T-cell (primary cell): ENCODE data around the gene ATXN7. TPM values are rescaled to one million over a fixed set of nuclear protein-coding genes. Genes with fewer than 3 reads are reported as not detected.

Experiments used
- ATAC-seq, 4 experiments: fragments of 200-7000 bp in 3 of 4; fragments of 150-1000 bp in 1 of 4; cut with Tn5 transposase; replicated peaks in 1 of 4; 1 replicate in 3 of 4; 2 replicates in 1 of 4; pipeline ENCODE4 v1.10.0; 2021; ENCODE audit warnings: moderate library complexity in 3 of 4, mild to moderate bottlenecking in 2 of 4, moderate number of reproducible peaks in 1 of 4
- CTCF ChIA-PET, 2 donors: fragments of 300-600 bp; sonication (Branson Sonifier 250); formaldehyde crosslinking; loops; one replicate each; lab custom pipeline; 2022; ENCODE audit warnings: antibody characterized with exemption in 2 of 2; lab: Charles Lee
- POLR2A ChIA-PET, 2 donors: fragments of 300-600 bp; sonication (Branson Sonifier 250); formaldehyde crosslinking; loops; one replicate each; lab custom pipeline; 2022; ENCODE audit warnings: antibody characterized with exemption in 2 of 2; lab: Charles Lee
- DNase-seq, 35 experiments: peaks; one replicate each; pipeline versions ENCODE4 v3.0.0 to v3.0.0-alpha.2; 2013 to 2023
- H3K27ac ChIP-seq: one replicate; pipeline ENCODE4 v1.5.1; 2013; ENCODE audit warnings: low read length
- H3K27me3 ChIP-seq, 2 experiments: replicated peaks in 1 of 2; 1 replicate in 1 of 2; 2 replicates in 1 of 2; pipeline versions ENCODE4 v1.6.1 to v1.7.0; 2013; ENCODE audit warnings: low read length in 1 of 2, mixed read lengths in 1 of 2; ENCODE audit not compliant: control insufficient read depth in 2 of 2, insufficient read depth in 2 of 2; ENCODE audit errors: extremely low read depth in 1 of 2
- H3K36me3 ChIP-seq, 2 donors: 1 replicate in 1 of 2; 2 replicates in 1 of 2; pipeline versions ENCODE4 v1.6.1 to v1.7.0; 2013; ENCODE audit warnings: low read length in 1 of 2; ENCODE audit not compliant: control insufficient read depth in 2 of 2, insufficient read depth in 1 of 2; ENCODE audit errors: extremely low read depth in 1 of 2
- H3K4me1 ChIP-seq, 2 experiments: 1 replicate in 1 of 2; 2 replicates in 1 of 2; pipeline versions ENCODE4 v1.6.1 to v1.7.0; 2013; ENCODE audit warnings: low read length in 2 of 2, mixed read lengths in 1 of 2; ENCODE audit not compliant: insufficient read depth in 2 of 2, control insufficient read depth in 1 of 2; ENCODE audit errors: extremely low read depth in 1 of 2
- H3K4me3 ChIP-seq, 2 donors: 1 replicate in 1 of 2; 2 replicates in 1 of 2; pipeline versions ENCODE4 v1.5.1 to v1.7.0; 2013; ENCODE audit warnings: mild to moderate bottlenecking in 2 of 2, low read length in 1 of 2, moderate library complexity in 1 of 2; ENCODE audit not compliant: control insufficient read depth in 1 of 2; ENCODE audit errors: extremely low read depth in 1 of 2
- H3K9me3 ChIP-seq: 2 replicates; pipeline ENCODE4 v1.7.0; 2013
- H3K27ac Mint-ChIP-seq, 2 donors: one replicate each; pipeline ENCODE4 v1.8.0; 2020 to 2021; ENCODE audit warnings: mild to moderate bottlenecking in 2 of 2, mixed read lengths in 2 of 2
- H3K27me3 Mint-ChIP-seq, 2 donors: one replicate each; pipeline ENCODE4 v1.8.0; 2021 to 2022; ENCODE audit warnings: mixed read lengths in 2 of 2
- H3K36me3 Mint-ChIP-seq: one replicate; pipeline ENCODE4 v1.8.0; 2021; ENCODE audit warnings: mixed read lengths
- H3K4me1 Mint-ChIP-seq, 3 donors: one replicate each; pipeline ENCODE4 v1.8.0; 2020 to 2022; ENCODE audit warnings: mixed read lengths in 3 of 3, mild to moderate bottlenecking in 1 of 3
- H3K4me3 Mint-ChIP-seq, 3 donors: one replicate each; pipeline ENCODE4 v1.8.0; 2020 to 2022; ENCODE audit warnings: mild to moderate bottlenecking in 3 of 3, mixed read lengths in 3 of 3, moderate library complexity in 3 of 3
- H3K9me3 Mint-ChIP-seq, 3 donors: one replicate each; pipeline ENCODE4 v1.8.0; 2020 to 2022; ENCODE audit warnings: mixed read lengths in 3 of 3
- WGBS: methylation state at CpG from one replicate; pipeline ENCODE4 v1.1.5; 2013; ENCODE audit warnings: missing lambda C conversion rate; ENCODE audit not compliant: insufficient coverage; 5-methylcytosine and 5-hydroxymethylcytosine counted together
- total RNA-seq, 35 experiments: library from RNA in 6 of 35; stranded (reverse) in 6 of 35; fragments of 120-200 nt in 1 of 35; gene quantifications; one replicate each; pipeline versions ENCODE4 v1.2.1 to v1.2.4 and lab custom pipeline; 2013 to 2026

The ATXN7 gene
- total RNA-seq, 5 donors from 2014 or later (not counting 1 experiment from before 2014, with no cell fraction given): 110 to 231 (median 123) TPM

GRCh38 chr3:63849175-63849574 lies 14.5 kb upstream of the ATXN7 start:
- Mint-ChIP-seq H3K36me3 (peaks cover 16% of the 10 kb centered on the region), H3K9me3 (no peaks in the 10 kb centered on the region), H3K27ac (no peak overlapping the region), H3K27me3 (no peaks in the 10 kb centered on the region), H3K4me3 (no peak overlapping the region), H3K4me1 (peaks cover 4 to 18% (median 16%) of the 10 kb centered on the region in 3 donors)
- ChIA-PET CTCF (interaction anchor here in 1 of 2 donors (1.3 kb wide), 1 partner anchor 10 kb away, joined by 4 read pairs; no protein-coding TSS in a partner anchor), POLR2A (no interaction called here)
- ATAC-seq (no peak), DNase-seq (no peak)
- Histone ChIP-seq H3K36me3 (peaks cover 0 to 4% of the 10 kb centered on the region in 2 donors), H3K4me3 (no peak overlapping the region), H3K9me3 (no peaks in the 10 kb centered on the region), H3K27ac (no peak overlapping the region), H3K4me1 (no peaks in the 10 kb centered on the region), H3K27me3 (no peaks in the 10 kb centered on the region)
- WGBS: 100% methylated on average over 1 of the region's 4 CpGs

GRCh38 chr3:63851287-63851686 lies 12.4 kb upstream of the ATXN7 start:
- ATAC-seq: no peak
- H3K27me3 Mint-ChIP-seq: no peaks in the 10 kb centered on the region
- POLR2A ChIA-PET: no interaction called here
- no peak overlapping the region for H3K4me3 Mint-ChIP-seq
- Histone ChIP-seq H3K4me1 (no peaks in the 10 kb centered on the region), H3K27me3 (no peaks in the 10 kb centered on the region), H3K9me3 (no peaks in the 10 kb centered on the region), H3K4me3 (no peak overlapping the region), H3K27ac (no peak overlapping the region), H3K36me3 (peaks cover 0 to 4% of the 10 kb centered on the region in 2 donors)
- no CpG with 5 or more reads among the region's 3 CpGs for WGBS
- DNase-seq: no peak
- H3K27ac Mint-ChIP-seq: no peak overlapping the region
- peaks cover 14 to 24% (median 18%) of the 10 kb centered on the region in 3 donors for H3K4me1 Mint-ChIP-seq
- no peaks in the 10 kb centered on the region for H3K9me3 Mint-ChIP-seq
- peaks cover 14% of the 10 kb centered on the region for H3K36me3 Mint-ChIP-seq
- CTCF ChIA-PET: no interaction called here

GRCh38 chr3:63853106-63853505 lies 10.6 kb upstream of the ATXN7 start:
- no peak overlapping the region for H3K27ac Mint-ChIP-seq
- no peaks in the 10 kb centered on the region for H3K9me3 ChIP-seq
- WGBS: no CpG with 5 or more reads among the region's 4 CpGs
- H3K27me3 Mint-ChIP-seq: no peaks in the 10 kb centered on the region
- ChIA-PET POLR2A (interaction anchor here in 1 of 2 donors (0.6 kb wide), 1 partner anchor 16 kb away, joined by 3 read pairs; no protein-coding TSS in a partner anchor), CTCF (no interaction called here)
- H3K4me1 ChIP-seq: no peaks in the 10 kb centered on the region
- no peak overlapping the region for H3K4me3 ChIP-seq
- no peaks in the 10 kb centered on the region for H3K27me3 ChIP-seq
- H3K27ac ChIP-seq: no peak overlapping the region
- no peak for DNase-seq
- no peak overlapping the region for H3K4me3 Mint-ChIP-seq
- ATAC-seq: no peak
- H3K4me1 Mint-ChIP-seq: peaks cover 24 to 35% (median 33%) of the 10 kb centered on the region in 3 donors
- peaks cover 0 to 4% of the 10 kb centered on the region in 2 donors for H3K36me3 ChIP-seq
- H3K9me3 Mint-ChIP-seq: no peaks in the 10 kb centered on the region
- peaks cover 16% of the 10 kb centered on the region for H3K36me3 Mint-ChIP-seq

- no peak overlapping the region for H3K4me3 Mint-ChIP-seq
- Histone ChIP-seq H3K4me1 (no peaks in the 10 kb centered on the region), H3K27me3 (no peaks in the 10 kb centered on the region), H3K36me3 (peaks cover 0 to 4% of the 10 kb centered on the region in 2 donors), H3K4me3 (no peak overlapping the region), H3K9me3 (no peaks in the 10 kb centered on the region), H3K27ac (no peak overlapping the region)
- DNase-seq: no peak
- no peaks in the 10 kb centered on the region for H3K27me3 Mint-ChIP-seq
- no peaks in the 10 kb centered on the region for H3K9me3 Mint-ChIP-seq
- peak overlapping the region; percentile 10 to 36 for H3K27ac Mint-ChIP-seq
- H3K36me3 Mint-ChIP-seq: peaks cover 14% of the 10 kb centered on the region
- ChIA-PET CTCF (no interaction called here), POLR2A (interaction anchor here in 1 of 2 donors (0.6 kb wide), 1 partner anchor 8 kb away, joined by 4 read pairs; no protein-coding TSS in a partner anchor)
- peaks cover 40 to 57% (median 44%) of the 10 kb centered on the region in 3 donors for H3K4me1 Mint-ChIP-seq
- no CpG with 5 or more reads among the region's 1 CpG for WGBS
- ATAC-seq: no peak
Measured at GRCh38 chr3:63855333-63855940, 8.2 kb upstream of the ATXN7 start.

GRCh38 chr3:63857311-63857710 lies 6.4 kb upstream of the ATXN7 start:
- WGBS: no CpG with 5 or more reads among the region's 2 CpGs
- H3K4me1 Mint-ChIP-seq: peaks cover 57 to 70% (median 60%) of the 10 kb centered on the region in 3 donors

GRCh38 chr3:63860776-63861175 lies 2.9 kb upstream of the ATXN7 start:
- CTCF ChIA-PET: no interaction called here
- H3K4me3 Mint-ChIP-seq: no peak overlapping the region
- WGBS: 100% methylated on average over 1 of the region's 3 CpGs

More at GRCh38 chr3:63857311-63857710, 6.4 kb upstream of the ATXN7 start:
- Mint-ChIP-seq H3K4me3 (no peak overlapping the region), H3K9me3 (no peaks in the 10 kb centered on the region), H3K27ac (no peak overlapping the region), H3K36me3 (peaks cover 6% of the 10 kb centered on the region), H3K27me3 (no peaks in the 10 kb centered on the region)
- Histone ChIP-seq H3K27me3 (no peaks in the 10 kb centered on the region), H3K4me3 (no peak overlapping the region), H3K36me3 (no peaks in the 10 kb centered on the region), H3K9me3 (no peaks in the 10 kb centered on the region), H3K27ac (no peak overlapping the region), H3K4me1 (no peaks in the 10 kb centered on the region)
- DNase-seq (no peak), ATAC-seq (no peak)
- ChIA-PET POLR2A (no interaction called here), CTCF (no interaction called here)

More at GRCh38 chr3:63860776-63861175, 2.9 kb upstream of the ATXN7 start:
- peaks cover 9 to 14% of the 10 kb centered on the region in 2 experiments for H3K4me1 ChIP-seq
- Mint-ChIP-seq H3K9me3 (no peaks in the 10 kb centered on the region), H3K27me3 (no peaks in the 10 kb centered on the region), H3K36me3 (peaks cover 2% of the 10 kb centered on the region), H3K4me1 (peaks cover 71 to 84% (median 72%) of the 10 kb centered on the region in 3 donors), H3K27ac (peak overlapping the region in 1 of 2 donors; percentile 83)
- POLR2A ChIA-PET: no interaction called here
- ATAC-seq (no peak), DNase-seq (no peak)
- no peaks in the 10 kb centered on the region for H3K27me3 ChIP-seq
- H3K36me3 ChIP-seq: no peaks in the 10 kb centered on the region
- no peak overlapping the region for H3K4me3 ChIP-seq
- H3K27ac ChIP-seq: no peak overlapping the region
- no peaks in the 10 kb centered on the region for H3K9me3 ChIP-seq
